ENCODE measurements around the gene PRDM13.
"Not testable (repeated sequence)": the region's sequence is repeated elsewhere in the genome, so short reads cannot be mapped to it uniquely, and the experiment has no call there.

Gene PRDM13

DNA sequence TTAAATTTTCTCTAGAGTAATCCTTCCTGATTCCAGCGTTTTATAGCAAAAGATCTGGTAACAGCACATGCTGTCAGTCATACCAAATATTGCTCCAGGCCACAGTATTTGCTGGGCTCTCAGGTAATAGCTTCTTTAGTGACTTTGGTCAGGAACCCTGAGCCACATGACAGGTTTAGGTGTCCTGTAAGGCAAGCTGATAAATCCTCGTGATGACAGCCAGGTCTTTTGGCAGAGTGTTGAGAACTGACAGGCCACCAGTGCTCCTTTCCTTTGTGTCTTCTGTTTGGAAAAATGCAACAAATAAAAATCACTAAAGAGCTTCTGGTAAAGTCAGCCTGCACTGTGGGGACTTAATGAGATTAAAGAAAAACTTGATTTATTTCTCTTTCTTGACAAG lies 34.6 kb downstream of the PRDM13 start:
- no peak for DNase-seq

DNA sequence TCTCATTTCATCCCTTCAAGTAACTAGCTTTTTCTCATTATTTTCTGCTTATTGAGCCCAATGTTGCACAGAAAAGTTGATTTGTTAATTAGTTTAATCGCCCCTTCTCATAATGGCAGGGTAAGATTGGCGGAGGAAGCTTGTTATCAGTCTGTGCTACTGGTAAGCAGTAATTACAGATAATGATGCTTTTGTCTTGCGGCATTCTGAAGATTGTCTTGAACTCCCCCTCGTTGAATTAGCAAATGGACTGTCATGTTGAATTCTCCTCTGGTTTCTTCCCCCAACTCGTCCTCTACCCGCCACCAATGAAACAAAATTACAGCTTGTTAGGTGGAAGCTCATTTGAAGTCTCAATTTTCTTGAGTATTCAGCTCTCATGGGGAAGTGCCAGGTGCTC lies 39.4 kb downstream of the PRDM13 start:
- DNase-seq: no peak

- not testable (repeated sequence) for DNase-seq
These were observed 43.5 kb downstream of the PRDM13 start for GRCh38 chr6:99650091-99650571.

GRCh38 chr6:99660206-99660605 lies 53.6 kb downstream of the PRDM13 start:
- DNase-seq: no peak

DNA sequence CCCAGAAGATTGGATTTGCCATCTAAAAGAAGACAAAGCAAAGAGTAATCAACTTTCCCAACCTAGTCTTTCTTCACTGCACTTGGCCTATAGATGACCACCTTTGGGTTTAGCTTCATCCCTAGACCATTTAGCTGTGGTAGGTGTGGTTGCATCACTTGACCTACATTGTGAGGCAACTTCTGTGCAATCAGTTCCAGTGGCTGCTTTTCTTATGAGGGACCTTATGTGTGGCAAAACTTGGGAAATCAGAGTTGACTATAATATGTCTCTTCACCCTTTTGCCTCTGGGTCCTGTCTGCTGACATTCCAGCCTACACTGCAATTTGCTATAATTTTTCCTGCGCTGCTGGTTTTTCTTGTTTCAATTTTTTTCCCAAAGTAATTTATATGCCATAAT lies 55.2 kb downstream of the PRDM13 start:
- DNase-seq: no peak

DNA sequence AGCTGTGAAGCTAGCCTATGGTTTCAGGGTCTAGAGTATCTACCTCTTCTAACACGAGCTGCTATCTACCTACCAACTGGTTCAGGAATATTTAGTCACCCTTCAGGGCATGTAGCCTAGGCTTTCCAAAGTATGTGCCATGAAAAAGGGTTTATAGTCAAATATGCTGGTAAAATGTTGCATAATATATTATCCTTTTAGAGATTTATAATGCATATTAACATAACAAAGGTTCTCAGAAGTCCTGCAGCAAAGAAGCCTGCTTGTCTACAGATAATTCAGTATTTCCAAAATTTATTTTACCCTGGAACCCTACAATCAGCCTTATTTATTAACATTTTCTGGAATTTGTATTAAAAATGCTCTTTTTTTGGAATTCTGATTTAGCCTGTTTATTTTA lies 56.0 kb downstream of the PRDM13 start:
- DNase-seq: no peak
